Measurements from ENCODE around the gene RAB23. TPM values are rescaled to one million over a fixed set of nuclear protein-coding genes. Genes with fewer than 3 reads are reported as not detected.

The RAB23 gene
- total and polyA plus RNA-seq, 3 donors from 2014 or later = 5.6 to 11.8 (median 6.0) TPM

GRCh38 chr6:57198926-57199636 lies 23.0 kb downstream of the RAB23 start:
- Histone ChIP-seq H3K4me1 (no peaks in the 10 kb centered on the region), H3K9me3 (no peaks in the 10 kb centered on the region), H3K27ac (no peak overlapping the region), H3K36me3 (ENCODE audit: low read depth, missing control alignments) (no peaks in the 10 kb centered on the region), H3K27me3 (no peaks in the 10 kb centered on the region), H3K4me3 (no peak overlapping the region)
- 75 to 80% methylated on average over 6 of the region's 6 CpGs for WGBS, 2 donors
- no peak for TF ChIP-seq POLR2A (IDR thresholded peaks at IDR 0.05)
- TF ChIP-seq CTCF (IDR thresholded peaks at IDR 0.05) = no peak
- no peak for DNase-seq
- intact Hi-C loops (cut with DNase I; ENCODE audit: low total_unique reads) = no loop called here

- 67 to 82% methylated on average over 2 of the region's 2 CpGs for WGBS, 2 donors
- no peak for DNase-seq
- Histone ChIP-seq H3K4me3 (no peak overlapping the region), H3K36me3 (ENCODE audit: low read depth, missing control alignments) (no peaks in the 10 kb centered on the region), H3K27me3 (no peaks in the 10 kb centered on the region), H3K9me3 (no peaks in the 10 kb centered on the region), H3K4me1 (no peaks in the 10 kb centered on the region), H3K27ac (no peak overlapping the region)
- intact Hi-C loops (cut with DNase I; ENCODE audit: low total_unique reads) = no loop called here
- TF ChIP-seq POLR2A (IDR thresholded peaks at IDR 0.05) = no peak
- TF ChIP-seq CTCF (IDR thresholded peaks at IDR 0.05) = no peak
Measured at GRCh38 chr6:57195457-57195856, 26.6 kb downstream of the RAB23 start.

- intact Hi-C loops (cut with DNase I; ENCODE audit: low total_unique reads) = no loop called here
- H3K4me1 ChIP-seq = no peaks in the 10 kb centered on the region
Measured at GRCh38 chr6:57193177-57193576, 28.9 kb downstream of the RAB23 start.

GRCh38 chr6:57190140-57190539 lies 32.0 kb downstream of the RAB23 start:
- Histone ChIP-seq H3K9me3 (no peaks in the 10 kb centered on the region), H3K27me3 (no peaks in the 10 kb centered on the region), H3K36me3 (ENCODE audit: low read depth, missing control alignments) (no peaks in the 10 kb centered on the region), H3K4me1 (no peaks in the 10 kb centered on the region), H3K27ac (no peak overlapping the region), H3K4me3 (no peak overlapping the region)
- no peak for TF ChIP-seq POLR2A (IDR thresholded peaks at IDR 0.05)
- no peak for TF ChIP-seq CTCF (IDR thresholded peaks at IDR 0.05)
- 67 to 80% methylated on average over 2 of the region's 2 CpGs for WGBS, 2 donors
- intact Hi-C loops (cut with DNase I; ENCODE audit: low total_unique reads) = no loop called here
- no peak for DNase-seq

More at GRCh38 chr6:57193177-57193576, 28.9 kb downstream of the RAB23 start:
- Histone ChIP-seq H3K4me3 (no peak overlapping the region), H3K9me3 (no peaks in the 10 kb centered on the region), H3K36me3 (ENCODE audit: low read depth, missing control alignments) (no peaks in the 10 kb centered on the region), H3K27me3 (no peaks in the 10 kb centered on the region), H3K27ac (no peak overlapping the region)
- no peak for TF ChIP-seq CTCF (IDR thresholded peaks at IDR 0.05)
- TF ChIP-seq POLR2A (IDR thresholded peaks at IDR 0.05) = no peak
- DNase-seq = no peak

GRCh38 chr6:57183336-57183735 lies 38.8 kb downstream of the RAB23 start:
- intact Hi-C loops (cut with DNase I; ENCODE audit: low total_unique reads) = no loop called here
- H3K27me3 ChIP-seq = no peaks in the 10 kb centered on the region
- H3K9me3 ChIP-seq = no peaks in the 10 kb centered on the region
- no peak overlapping the region for H3K27ac ChIP-seq
- no peak overlapping the region for H3K4me3 ChIP-seq
- no peaks in the 10 kb centered on the region for H3K4me1 ChIP-seq
- WGBS, 2 donors = 83 to 87% methylated on average over 2 of the region's 2 CpGs
- H3K36me3 ChIP-seq (ENCODE audit: low read depth, missing control alignments) = no peaks in the 10 kb centered on the region
- TF ChIP-seq POLR2A (IDR thresholded peaks at IDR 0.05) (no peak), CTCF (IDR thresholded peaks at IDR 0.05) (no peak)
- no peak for DNase-seq
